Glutamatergic neuron (in vitro differentiated cells): Measurements from ENCODE around the gene ACAD10. TPM values are rescaled to one million over a fixed set of nuclear protein-coding genes. Genes with fewer than 3 reads are reported as not detected.

ENCODE experiments used
- DNase-seq: peaks from one replicate; pipeline ENCODE4 v3.0.0; 2022
- H3K27ac Mint-ChIP-seq: one replicate; pipeline ENCODE4 v1.8.0; 2020; ENCODE audit warnings: mild to moderate bottlenecking, mixed read lengths, inconsistent platforms; ENCODE audit not compliant: unreplicated experiment
- H3K27me3 Mint-ChIP-seq: one replicate; pipeline ENCODE4 v1.8.0; 2020; ENCODE audit warnings: mild to moderate bottlenecking, moderate library complexity, mixed read lengths, inconsistent platforms; ENCODE audit not compliant: unreplicated experiment
- H3K36me3 Mint-ChIP-seq: one replicate; pipeline ENCODE4 v1.8.0; 2020; ENCODE audit warnings: mild to moderate bottlenecking, mixed read lengths, inconsistent platforms; ENCODE audit not compliant: unreplicated experiment
- H3K4me1 Mint-ChIP-seq: one replicate; pipeline ENCODE4 v1.8.0; 2020; ENCODE audit warnings: mild to moderate bottlenecking, low read depth, mixed read lengths, inconsistent platforms; ENCODE audit not compliant: unreplicated experiment
- H3K4me3 Mint-ChIP-seq: one replicate; pipeline ENCODE4 v1.8.0; 2020; ENCODE audit warnings: mild to moderate bottlenecking, mixed read lengths, inconsistent platforms; ENCODE audit not compliant: unreplicated experiment
- H3K9me3 Mint-ChIP-seq: one replicate; pipeline ENCODE4 v1.8.0; 2020; ENCODE audit warnings: mild to moderate bottlenecking, moderate library complexity, mixed read lengths, inconsistent platforms; ENCODE audit not compliant: unreplicated experiment
- total RNA-seq: library from RNA; stranded (reverse); fragmentation: NEBNext Ultra II Directional; extraction: Animal tissue kit (Norgen Biotek cat#: 25700); gene quantifications from one replicate; pipeline ENCODE4 v1.2.1, GENCODE V29; 2021; ENCODE audit not compliant: unreplicated experiment
- TF ChIP-seq, protein P1 (sequence below): fragments of 200-600 bp; sonication (generic); IDR thresholded peaks from one replicate; pipeline ENCODE4 v1.5.0; 2021; ENCODE audit not compliant: partially characterized antibody, unreplicated experiment

The ACAD10 gene
- total RNA-seq, 1 donor from 2014 or later: 35.9 TPM

DNA sequence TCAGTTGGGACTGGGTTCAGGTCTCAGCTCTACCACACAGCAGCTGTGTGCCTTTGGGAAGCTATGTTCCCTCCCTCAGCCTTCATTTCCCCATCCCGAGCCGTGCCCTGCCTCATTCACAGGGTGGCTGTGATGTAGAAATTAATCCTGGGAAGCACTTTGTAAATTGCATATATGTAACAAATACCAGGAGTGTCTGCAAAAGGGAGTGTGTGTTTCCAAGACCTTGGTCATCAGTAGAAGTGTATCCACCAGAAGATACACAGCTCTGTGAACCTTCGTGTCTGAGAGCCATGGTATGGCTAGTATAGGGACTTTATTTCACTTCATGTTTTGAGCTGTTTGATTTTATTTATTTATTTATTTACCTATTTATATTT, 107.0 kb downstream of the ACAD10 start:
- H3K36me3 Mint-ChIP-seq: no peaks in the 10 kb centered on the region
- H3K27me3 Mint-ChIP-seq: peaks cover 1% of the 10 kb centered on the region
- H3K27ac Mint-ChIP-seq: no peak overlapping the region
- DNase-seq: no peak
- peaks cover 2% of the 10 kb centered on the region for H3K9me3 Mint-ChIP-seq
- no peaks in the 10 kb centered on the region for H3K4me1 Mint-ChIP-seq
- H3K4me3 Mint-ChIP-seq: no peak overlapping the region
- TF ChIP-seq, protein P1, sequence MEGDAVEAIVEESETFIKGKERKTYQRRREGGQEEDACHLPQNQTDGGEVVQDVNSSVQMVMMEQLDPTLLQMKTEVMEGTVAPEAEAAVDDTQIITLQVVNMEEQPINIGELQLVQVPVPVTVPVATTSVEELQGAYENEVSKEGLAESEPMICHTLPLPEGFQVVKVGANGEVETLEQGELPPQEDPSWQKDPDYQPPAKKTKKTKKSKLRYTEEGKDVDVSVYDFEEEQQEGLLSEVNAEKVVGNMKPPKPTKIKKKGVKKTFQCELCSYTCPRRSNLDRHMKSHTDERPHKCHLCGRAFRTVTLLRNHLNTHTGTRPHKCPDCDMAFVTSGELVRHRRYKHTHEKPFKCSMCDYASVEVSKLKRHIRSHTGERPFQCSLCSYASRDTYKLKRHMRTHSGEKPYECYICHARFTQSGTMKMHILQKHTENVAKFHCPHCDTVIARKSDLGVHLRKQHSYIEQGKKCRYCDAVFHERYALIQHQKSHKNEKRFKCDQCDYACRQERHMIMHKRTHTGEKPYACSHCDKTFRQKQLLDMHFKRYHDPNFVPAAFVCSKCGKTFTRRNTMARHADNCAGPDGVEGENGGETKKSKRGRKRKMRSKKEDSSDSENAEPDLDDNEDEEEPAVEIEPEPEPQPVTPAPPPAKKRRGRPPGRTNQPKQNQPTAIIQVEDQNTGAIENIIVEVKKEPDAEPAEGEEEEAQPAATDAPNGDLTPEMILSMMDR: no peak

DNA sequence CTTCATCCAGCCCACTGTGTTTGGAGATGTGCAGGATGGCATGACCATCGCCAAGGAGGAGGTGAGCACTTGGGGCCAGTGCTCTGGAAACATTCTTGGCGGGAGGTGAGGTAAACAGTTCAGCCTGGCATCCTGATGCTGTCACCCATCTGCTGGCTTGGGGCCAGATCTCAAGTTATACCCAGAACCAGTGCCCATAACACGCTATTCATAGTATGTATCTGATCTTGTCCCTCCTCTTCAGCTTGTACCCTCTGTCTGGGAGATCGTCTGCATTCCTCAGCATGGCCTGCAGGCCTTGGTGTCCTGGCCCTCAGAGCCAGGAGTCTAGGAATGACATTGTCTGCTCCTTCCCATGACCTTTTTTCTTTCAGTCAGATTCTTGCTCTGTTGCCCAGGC, 112.3 kb downstream of the ACAD10 start:
- no peaks in the 10 kb centered on the region for H3K27me3 Mint-ChIP-seq
- no peak for DNase-seq
- no peak overlapping the region for H3K4me3 Mint-ChIP-seq
- no peak overlapping the region for H3K27ac Mint-ChIP-seq
- H3K9me3 Mint-ChIP-seq: peaks cover under 1% of the 10 kb centered on the region
- TF ChIP-seq, protein P1: no peak
- peaks cover 5% of the 10 kb centered on the region for H3K36me3 Mint-ChIP-seq
- no peaks in the 10 kb centered on the region for H3K4me1 Mint-ChIP-seq

DNA sequence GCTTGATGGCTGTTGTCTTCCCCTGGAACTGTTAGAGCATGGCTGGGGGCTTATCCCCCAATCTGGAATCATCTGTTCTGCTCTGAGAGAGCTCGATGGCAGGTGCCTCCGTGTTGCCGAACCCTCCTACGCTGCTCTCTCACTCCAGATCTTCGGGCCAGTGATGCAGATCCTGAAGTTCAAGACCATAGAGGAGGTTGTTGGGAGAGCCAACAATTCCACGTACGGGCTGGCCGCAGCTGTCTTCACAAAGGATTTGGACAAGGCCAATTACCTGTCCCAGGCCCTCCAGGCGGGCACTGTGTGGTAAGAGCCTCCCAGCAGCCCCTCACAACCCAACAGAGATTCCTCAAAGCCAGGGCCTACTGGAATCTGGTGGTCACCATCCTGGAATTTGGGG, 113.9 kb downstream of the ACAD10 start:
- H3K27me3 Mint-ChIP-seq: no peaks in the 10 kb centered on the region
- no peak overlapping the region for H3K27ac Mint-ChIP-seq
- no peak for DNase-seq
- H3K4me3 Mint-ChIP-seq: no peak overlapping the region
- no peaks in the 10 kb centered on the region for H3K9me3 Mint-ChIP-seq
- no peaks in the 10 kb centered on the region for H3K4me1 Mint-ChIP-seq
- TF ChIP-seq, protein P1: no peak
- peaks cover 5% of the 10 kb centered on the region for H3K36me3 Mint-ChIP-seq

DNA sequence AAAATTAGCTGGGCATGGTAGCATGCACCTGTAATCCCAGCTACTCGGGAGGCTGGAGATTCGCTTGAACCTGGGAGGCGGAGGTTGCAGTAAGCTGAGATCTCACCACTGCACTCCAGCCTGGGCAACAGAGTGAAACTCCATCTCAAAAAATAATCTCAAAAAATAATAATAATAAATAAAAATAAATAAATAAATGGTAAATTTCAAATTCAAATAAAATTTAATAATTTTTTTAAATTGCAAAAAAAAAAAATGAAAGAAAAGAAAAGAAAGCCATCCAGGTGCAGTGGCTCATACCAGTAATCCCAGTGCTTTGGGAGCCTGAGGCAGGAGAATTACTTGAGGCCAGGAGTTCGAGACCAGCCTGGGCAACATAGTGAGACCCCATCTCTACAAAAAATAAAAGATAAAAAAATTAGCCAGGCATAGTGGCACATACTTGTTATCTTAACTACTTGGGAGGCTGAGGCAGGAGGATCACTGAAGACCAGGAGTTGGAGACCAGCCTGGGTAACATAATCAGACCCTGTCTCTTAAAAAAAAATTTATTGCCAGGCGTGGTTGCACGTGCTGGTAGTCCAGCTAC, 117.3 kb downstream of the ACAD10 start:
- no peak overlapping the region for H3K27ac Mint-ChIP-seq
- TF ChIP-seq, protein P1: no peak
- H3K9me3 Mint-ChIP-seq: no peaks in the 10 kb centered on the region
- H3K4me1 Mint-ChIP-seq: no peaks in the 10 kb centered on the region
- peaks cover 5% of the 10 kb centered on the region for H3K36me3 Mint-ChIP-seq
- DNase-seq: no peak
- H3K27me3 Mint-ChIP-seq: no peaks in the 10 kb centered on the region
- no peak overlapping the region for H3K4me3 Mint-ChIP-seq

DNA sequence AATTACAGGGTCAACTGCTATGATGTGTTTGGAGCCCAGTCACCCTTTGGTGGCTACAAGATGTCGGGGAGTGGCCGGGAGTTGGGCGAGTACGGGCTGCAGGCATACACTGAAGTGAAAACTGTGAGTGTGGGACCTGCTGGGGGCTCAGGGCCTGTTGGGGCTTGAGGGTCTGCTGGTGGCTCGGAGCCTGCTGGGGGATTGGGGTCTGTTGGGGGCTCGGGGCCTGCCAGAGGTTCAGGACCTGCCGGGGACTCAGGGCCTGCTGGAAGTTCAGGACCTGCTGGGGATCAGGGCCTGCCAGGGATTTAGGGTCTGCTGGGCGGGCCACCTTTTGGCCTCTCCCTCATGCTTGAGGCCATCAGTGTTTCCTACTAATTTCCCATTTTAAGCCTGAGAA, 118.0 kb downstream of the ACAD10 start:
- H3K9me3 Mint-ChIP-seq: no peaks in the 10 kb centered on the region
- TF ChIP-seq, protein P1: no peak
- H3K27ac Mint-ChIP-seq: no peak overlapping the region
- H3K4me3 Mint-ChIP-seq: no peak overlapping the region
- H3K4me1 Mint-ChIP-seq: no peaks in the 10 kb centered on the region
- peaks cover 5% of the 10 kb centered on the region for H3K36me3 Mint-ChIP-seq
- no peaks in the 10 kb centered on the region for H3K27me3 Mint-ChIP-seq
- DNase-seq: no peak
